ENCODE data around the gene APH1B. TPM values are rescaled to one million over a fixed set of nuclear protein-coding genes. Genes with fewer than 3 reads are reported as not detected.
"Not testable (repeated sequence)": the region's sequence is repeated elsewhere in the genome, so short reads cannot be mapped to it uniquely, and the experiment has no call there.

Gene APH1B
- total and polyA plus RNA-seq, 4 donors: 2.0 to 10.6 (median 4.6) TPM

DNA sequence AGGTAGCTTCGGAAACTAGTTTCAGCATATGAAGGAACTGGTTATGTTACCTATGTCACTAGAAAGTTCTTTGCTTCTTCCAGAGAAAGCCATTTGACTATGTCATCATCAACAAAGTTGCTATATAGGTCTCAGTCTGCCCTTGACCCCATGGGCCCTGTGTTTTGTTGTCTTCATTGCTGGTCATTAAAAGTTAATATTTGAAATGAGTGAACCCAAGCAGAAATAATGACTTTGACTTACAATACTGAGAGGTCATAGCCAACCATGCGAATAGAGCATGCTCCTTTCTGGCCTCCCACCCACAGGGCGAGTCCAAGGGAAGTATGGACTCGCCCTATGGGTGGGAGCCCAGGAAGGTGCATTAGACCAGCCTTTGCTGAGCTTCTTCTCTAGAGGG, 40.9 kb downstream of the APH1B start:
- Histone ChIP-seq H3K9me3 (ENCODE audit: control insufficient read depth in 4 of 4, low read length in 3 of 4) (no peaks in the 10 kb centered on the region), H3K4me3 (ENCODE audit: low read depth in 1 of 3, low read length in 3 of 3) (no peak overlapping the region), H3K36me3 (ENCODE audit: control insufficient read depth in 4 of 4, insufficient read depth in 3 of 4, low read depth in 1 of 4, low read length in 3 of 4) (no peaks in the 10 kb centered on the region), H3K27me3 (ENCODE audit: control insufficient read depth in 4 of 4, insufficient read depth in 4 of 4, low read length in 3 of 4) (no peaks in the 10 kb centered on the region), H3K9ac (ENCODE audit: low read depth in 1 of 2, low read length in 2 of 2) (no peak overlapping the region), H3K4me1 (ENCODE audit: control insufficient read depth in 4 of 4, insufficient read depth in 4 of 4, low read length in 3 of 4) (peaks cover 0 to 4% (median 0%) of the 10 kb centered on the region in 4 donors), H3K27ac (ENCODE audit: low read depth in 1 of 2, low read length in 2 of 2) (no peak overlapping the region)
- 82% methylated on average over 4 of the region's 4 CpGs for WGBS
- no peak for DNase-seq (ENCODE audit: low spot score)
- TF ChIP-seq HNF4G (IDR thresholded peaks at IDR 0.05): peak; percentile 56
- peak; percentile 62 for TF ChIP-seq NR2F2 (IDR thresholded peaks at IDR 0.05)
- TF ChIP-seq SP1 (IDR thresholded peaks at IDR 0.05): peak; percentile 73
- peak in 1 of 2 donors; percentile 11 for TF ChIP-seq RAD21 (IDR thresholded peaks at IDR 0.05)
- TF ChIP-seq, protein P1, sequence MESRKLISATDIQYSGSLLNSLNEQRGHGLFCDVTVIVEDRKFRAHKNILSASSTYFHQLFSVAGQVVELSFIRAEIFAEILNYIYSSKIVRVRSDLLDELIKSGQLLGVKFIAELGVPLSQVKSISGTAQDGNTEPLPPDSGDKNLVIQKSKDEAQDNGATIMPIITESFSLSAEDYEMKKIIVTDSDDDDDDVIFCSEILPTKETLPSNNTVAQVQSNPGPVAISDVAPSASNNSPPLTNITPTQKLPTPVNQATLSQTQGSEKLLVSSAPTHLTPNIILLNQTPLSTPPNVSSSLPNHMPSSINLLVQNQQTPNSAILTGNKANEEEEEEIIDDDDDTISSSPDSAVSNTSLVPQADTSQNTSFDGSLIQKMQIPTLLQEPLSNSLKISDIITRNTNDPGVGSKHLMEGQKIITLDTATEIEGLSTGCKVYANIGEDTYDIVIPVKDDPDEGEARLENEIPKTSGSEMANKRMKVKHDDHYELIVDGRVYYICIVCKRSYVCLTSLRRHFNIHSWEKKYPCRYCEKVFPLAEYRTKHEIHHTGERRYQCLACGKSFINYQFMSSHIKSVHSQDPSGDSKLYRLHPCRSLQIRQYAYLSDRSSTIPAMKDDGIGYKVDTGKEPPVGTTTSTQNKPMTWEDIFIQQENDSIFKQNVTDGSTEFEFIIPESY (IDR thresholded peaks at IDR 0.05): no peak
- TF ChIP-seq, protein P2, sequence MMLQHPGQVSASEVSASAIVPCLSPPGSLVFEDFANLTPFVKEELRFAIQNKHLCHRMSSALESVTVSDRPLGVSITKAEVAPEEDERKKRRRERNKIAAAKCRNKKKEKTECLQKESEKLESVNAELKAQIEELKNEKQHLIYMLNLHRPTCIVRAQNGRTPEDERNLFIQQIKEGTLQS (IDR thresholded peaks at IDR 0.05): peak; percentile 77
- no peak for TF ChIP-seq FOXA2 (IDR thresholded peaks at IDR 0.05)
- no peak for TF ChIP-seq JUND (IDR thresholded peaks at IDR 0.05)
- TF ChIP-seq HNF4A (conservative IDR thresholded peaks at IDR 0.05): peak in 1 of 2 donors; percentile 83
- peak in 1 of 2 donors; percentile 91 for TF ChIP-seq RXRA (IDR thresholded peaks at IDR 0.05)

DNA sequence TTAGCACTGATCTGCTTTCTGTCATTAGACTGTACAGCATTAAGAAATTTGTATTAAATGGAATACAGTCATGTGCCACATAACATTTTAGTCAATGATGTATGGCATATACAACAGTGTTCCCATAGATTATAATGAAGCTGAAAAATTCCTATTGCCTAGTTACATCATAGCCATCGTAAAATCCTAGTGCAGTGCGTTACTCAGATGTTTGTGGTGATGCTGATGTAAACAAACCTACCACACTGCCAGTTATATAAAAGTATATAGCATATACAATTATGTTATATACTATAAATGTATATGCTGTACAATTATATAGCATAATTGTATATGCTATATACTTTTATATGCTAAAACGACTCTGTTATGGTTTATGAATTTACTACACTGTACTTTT, 41.7 kb downstream of the APH1B start:
- Histone ChIP-seq H3K27me3 (ENCODE audit: control insufficient read depth in 4 of 4, insufficient read depth in 4 of 4, low read length in 3 of 4) (no peaks in the 10 kb centered on the region), H3K9me3 (ENCODE audit: control insufficient read depth in 4 of 4, low read length in 3 of 4) (no peaks in the 10 kb centered on the region), H3K4me1 (ENCODE audit: control insufficient read depth in 4 of 4, insufficient read depth in 4 of 4, low read length in 3 of 4) (peaks cover 0 to 4% (median 0%) of the 10 kb centered on the region in 4 donors), H3K4me3 (ENCODE audit: low read depth in 1 of 3, low read length in 3 of 3) (no peak overlapping the region), H3K9ac (ENCODE audit: low read depth in 1 of 2, low read length in 2 of 2) (no peak overlapping the region), H3K27ac (ENCODE audit: low read depth in 1 of 2, low read length in 2 of 2) (no peak overlapping the region), H3K36me3 (ENCODE audit: control insufficient read depth in 4 of 4, insufficient read depth in 3 of 4, low read depth in 1 of 4, low read length in 3 of 4) (no peaks in the 10 kb centered on the region)
- TF ChIP-seq, protein P3, sequence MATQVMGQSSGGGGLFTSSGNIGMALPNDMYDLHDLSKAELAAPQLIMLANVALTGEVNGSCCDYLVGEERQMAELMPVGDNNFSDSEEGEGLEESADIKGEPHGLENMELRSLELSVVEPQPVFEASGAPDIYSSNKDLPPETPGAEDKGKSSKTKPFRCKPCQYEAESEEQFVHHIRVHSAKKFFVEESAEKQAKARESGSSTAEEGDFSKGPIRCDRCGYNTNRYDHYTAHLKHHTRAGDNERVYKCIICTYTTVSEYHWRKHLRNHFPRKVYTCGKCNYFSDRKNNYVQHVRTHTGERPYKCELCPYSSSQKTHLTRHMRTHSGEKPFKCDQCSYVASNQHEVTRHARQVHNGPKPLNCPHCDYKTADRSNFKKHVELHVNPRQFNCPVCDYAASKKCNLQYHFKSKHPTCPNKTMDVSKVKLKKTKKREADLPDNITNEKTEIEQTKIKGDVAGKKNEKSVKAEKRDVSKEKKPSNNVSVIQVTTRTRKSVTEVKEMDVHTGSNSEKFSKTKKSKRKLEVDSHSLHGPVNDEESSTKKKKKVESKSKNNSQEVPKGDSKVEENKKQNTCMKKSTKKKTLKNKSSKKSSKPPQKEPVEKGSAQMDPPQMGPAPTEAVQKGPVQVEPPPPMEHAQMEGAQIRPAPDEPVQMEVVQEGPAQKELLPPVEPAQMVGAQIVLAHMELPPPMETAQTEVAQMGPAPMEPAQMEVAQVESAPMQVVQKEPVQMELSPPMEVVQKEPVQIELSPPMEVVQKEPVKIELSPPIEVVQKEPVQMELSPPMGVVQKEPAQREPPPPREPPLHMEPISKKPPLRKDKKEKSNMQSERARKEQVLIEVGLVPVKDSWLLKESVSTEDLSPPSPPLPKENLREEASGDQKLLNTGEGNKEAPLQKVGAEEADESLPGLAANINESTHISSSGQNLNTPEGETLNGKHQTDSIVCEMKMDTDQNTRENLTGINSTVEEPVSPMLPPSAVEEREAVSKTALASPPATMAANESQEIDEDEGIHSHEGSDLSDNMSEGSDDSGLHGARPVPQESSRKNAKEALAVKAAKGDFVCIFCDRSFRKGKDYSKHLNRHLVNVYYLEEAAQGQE (IDR thresholded peaks at IDR 0.05): no peak
- no peak for TF ChIP-seq HNF4G (IDR thresholded peaks at IDR 0.05)
- TF ChIP-seq FOXA2 (IDR thresholded peaks at IDR 0.05): no peak
- TF ChIP-seq, protein P4, sequence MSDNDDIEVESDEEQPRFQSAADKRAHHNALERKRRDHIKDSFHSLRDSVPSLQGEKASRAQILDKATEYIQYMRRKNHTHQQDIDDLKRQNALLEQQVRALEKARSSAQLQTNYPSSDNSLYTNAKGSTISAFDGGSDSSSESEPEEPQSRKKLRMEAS (IDR thresholded peaks at IDR 0.05): no peak
- no peak for TF ChIP-seq FOXA1 (IDR thresholded peaks at IDR 0.05)
- no peak for TF ChIP-seq RXRA (IDR thresholded peaks at IDR 0.05)
- DNase-seq (ENCODE audit: low spot score): no peak
- 88% methylated on average over 3 of the region's 3 CpGs for WGBS

DNA sequence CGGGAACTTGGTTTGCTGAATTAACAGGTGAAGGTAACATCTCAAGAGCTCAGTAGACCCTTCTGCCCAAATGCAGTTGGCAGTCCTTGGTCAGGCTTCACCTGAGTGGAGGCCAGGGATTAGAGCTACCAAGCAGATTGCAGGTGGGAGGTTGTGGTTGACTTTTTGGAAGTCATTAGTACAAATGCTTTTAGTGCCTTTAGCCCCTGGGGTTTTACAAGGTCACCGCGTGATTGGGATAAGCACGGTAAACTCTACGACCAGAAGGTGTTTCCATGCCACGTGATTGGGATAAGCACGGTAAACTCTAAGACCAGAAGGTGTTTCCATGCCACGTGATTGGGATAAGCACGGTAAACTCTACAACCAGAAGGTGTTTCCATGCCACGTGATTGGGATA, 43.0 kb downstream of the APH1B start:
- not testable (repeated sequence) for H3K9me3 ChIP-seq (ENCODE audit: control insufficient read depth in 4 of 4, low read length in 3 of 4); DNase-seq (ENCODE audit: low spot score); H3K27me3 ChIP-seq (ENCODE audit: control insufficient read depth in 4 of 4, insufficient read depth in 4 of 4, low read length in 3 of 4); H3K4me1 ChIP-seq (ENCODE audit: control insufficient read depth in 4 of 4, insufficient read depth in 4 of 4, low read length in 3 of 4); H3K9ac ChIP-seq (ENCODE audit: low read depth in 1 of 2, low read length in 2 of 2); H3K4me3 ChIP-seq (ENCODE audit: low read depth in 1 of 3, low read length in 3 of 3); H3K36me3 ChIP-seq (ENCODE audit: control insufficient read depth in 4 of 4, insufficient read depth in 3 of 4, low read depth in 1 of 4, low read length in 3 of 4); H3K27ac ChIP-seq (ENCODE audit: low read depth in 1 of 2, low read length in 2 of 2)
- WGBS: 97% methylated on average over 8 of the region's 10 CpGs

DNA sequence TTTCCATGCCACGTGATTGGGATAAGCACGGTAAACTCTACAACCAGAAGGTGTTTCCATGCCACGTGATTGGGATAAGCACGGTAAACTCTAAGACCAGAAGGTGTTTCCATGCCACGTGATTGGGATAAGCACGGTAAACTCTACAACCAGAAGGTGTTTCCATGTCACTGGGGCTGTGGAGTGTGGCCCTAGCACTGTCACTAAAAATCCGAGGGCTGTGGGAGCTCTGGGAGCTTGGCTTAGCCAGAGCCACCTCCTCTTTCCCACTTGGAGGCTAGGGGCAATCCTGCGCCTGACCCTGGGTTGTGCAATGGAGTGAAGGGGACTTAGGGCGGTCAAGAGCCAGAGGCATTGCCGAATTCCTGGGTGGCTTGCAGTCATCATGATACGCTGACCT, 43.6 kb downstream of the APH1B start:
- not testable (repeated sequence) for H3K27me3 ChIP-seq (ENCODE audit: control insufficient read depth in 4 of 4, insufficient read depth in 4 of 4, low read length in 3 of 4); DNase-seq (ENCODE audit: low spot score); H3K27ac ChIP-seq (ENCODE audit: low read depth in 1 of 2, low read length in 2 of 2); H3K36me3 ChIP-seq (ENCODE audit: control insufficient read depth in 4 of 4, insufficient read depth in 3 of 4, low read depth in 1 of 4, low read length in 3 of 4); H3K4me3 ChIP-seq (ENCODE audit: low read depth in 1 of 3, low read length in 3 of 3); H3K9ac ChIP-seq (ENCODE audit: low read depth in 1 of 2, low read length in 2 of 2); H3K4me1 ChIP-seq (ENCODE audit: control insufficient read depth in 4 of 4, insufficient read depth in 4 of 4, low read length in 3 of 4); H3K9me3 ChIP-seq (ENCODE audit: control insufficient read depth in 4 of 4, low read length in 3 of 4)
- 93% methylated on average over 7 of the region's 11 CpGs for WGBS
